Measurements from ENCODE around the gene AREG. TPM values are rescaled to one million over a fixed set of nuclear protein-coding genes. Genes with fewer than 3 reads are reported as not detected.

AREG gene
- total RNA-seq, 2 donors from 2014 or later, result 32.7 to 54.3 TPM

- no peak for TF ChIP-seq CTCF (IDR thresholded peaks at IDR 0.05)
- Histone ChIP-seq H3K4me1 (ENCODE audit: control insufficient read depth in 1 of 2, low read depth in 2 of 2) (no peaks in the 10 kb centered on the region), H3K27ac (no peak overlapping the region), H3K36me3 (no peaks in the 10 kb centered on the region), H3K9me3 (no peaks in the 10 kb centered on the region), H3K4me3 (no peak overlapping the region), H3K27me3 (replicated peaks; ENCODE audit: insufficient read depth) (no peaks in the 10 kb centered on the region)
- ATAC-seq (ENCODE audit: insufficient number of reproducible peaks, low FRiP score, low read depth), result no peak
- DNase-seq (ENCODE audit: low spot score), result no peak
Observed at GRCh38 chr4:74490736-74491135, 45.8 kb downstream of the AREG start.

GRCh38 chr4:74499986-74500781 is 55.2 kb downstream of the AREG start:
- Histone ChIP-seq H3K36me3 (no peaks in the 10 kb centered on the region), H3K9me3 (peaks cover 8% of the 10 kb centered on the region), H3K4me1 (ENCODE audit: control insufficient read depth in 1 of 2, low read depth in 2 of 2) (no peaks in the 10 kb centered on the region), H3K27me3 (replicated peaks; ENCODE audit: insufficient read depth) (no peaks in the 10 kb centered on the region), H3K4me3 (no peak overlapping the region), H3K27ac (no peak overlapping the region)
- DNase-seq (ENCODE audit: low spot score) (no peak), ATAC-seq (ENCODE audit: insufficient number of reproducible peaks, low FRiP score, low read depth) (no peak)
- no peak for TF ChIP-seq CTCF (IDR thresholded peaks at IDR 0.05)

- ATAC-seq (ENCODE audit: insufficient number of reproducible peaks, low FRiP score, low read depth), result no peak
- no peak for DNase-seq (ENCODE audit: low spot score)
- H3K27me3 ChIP-seq (replicated peaks; ENCODE audit: insufficient read depth), result no peaks in the 10 kb centered on the region
- TF ChIP-seq CTCF (IDR thresholded peaks at IDR 0.05), result no peak
- no peak overlapping the region for H3K4me3 ChIP-seq
- H3K4me1 ChIP-seq (ENCODE audit: control insufficient read depth in 1 of 2, low read depth in 2 of 2), result no peaks in the 10 kb centered on the region
- H3K27ac ChIP-seq, result no peak overlapping the region
- H3K36me3 ChIP-seq, result no peaks in the 10 kb centered on the region
- peaks cover 8% of the 10 kb centered on the region for H3K9me3 ChIP-seq
Observed at GRCh38 chr4:74501579-74501978, 56.6 kb downstream of the AREG start.

- Histone ChIP-seq H3K36me3 (no peaks in the 10 kb centered on the region), H3K4me3 (no peak overlapping the region), H3K27me3 (replicated peaks; ENCODE audit: insufficient read depth) (no peaks in the 10 kb centered on the region), H3K27ac (no peak overlapping the region), H3K9me3 (peaks cover 7% of the 10 kb centered on the region), H3K4me1 (ENCODE audit: control insufficient read depth in 1 of 2, low read depth in 2 of 2) (no peaks in the 10 kb centered on the region)
- ATAC-seq (ENCODE audit: insufficient number of reproducible peaks, low FRiP score, low read depth), result no peak
- no peak for TF ChIP-seq CTCF (IDR thresholded peaks at IDR 0.05)
- no peak for DNase-seq (ENCODE audit: low spot score)
Observed at GRCh38 chr4:74503580-74503979, 58.6 kb downstream of the AREG start.

- peaks cover 1% of the 10 kb centered on the region for H3K9me3 ChIP-seq
- DNase-seq (ENCODE audit: low spot score) (no peak), ATAC-seq (ENCODE audit: insufficient number of reproducible peaks, low FRiP score, low read depth) (no peak)
- H3K27ac ChIP-seq, result no peak overlapping the region
- no peak overlapping the region for H3K4me3 ChIP-seq
- no peaks in the 10 kb centered on the region for H3K36me3 ChIP-seq
- no peak for TF ChIP-seq CTCF (IDR thresholded peaks at IDR 0.05)
- H3K27me3 ChIP-seq (replicated peaks; ENCODE audit: insufficient read depth), result no peaks in the 10 kb centered on the region
- no peaks in the 10 kb centered on the region for H3K4me1 ChIP-seq (ENCODE audit: control insufficient read depth in 1 of 2, low read depth in 2 of 2)
Observed at GRCh38 chr4:74504212-74504611, 59.3 kb downstream of the AREG start.

Other genes starting within 250 kb of the AREG start
- gene EPGN, start 136.7 kb upstream of the AREG start, total RNA-seq, result 1 to 10 TPM in 1 of 2 donors, not detected in 1; 1.6 TPM
- gene EREG, start 80.0 kb upstream of the AREG start, total RNA-seq, result 1 to 10 TPM; 1.1 to 7.8 TPM

Data from thoracic aorta (tissue), 2 donors.